ENCODE results near the gene HACL1.

GRCh38 chr3:15541371-15541770, 60.0 kb downstream of the HACL1 start:
- TF ChIP-seq CTCF (IDR thresholded peaks at IDR 0.05) = no peak
- no peak for TF ChIP-seq POLR2A (IDR thresholded peaks at IDR 0.05)
